Stromal cell of bone marrow (primary cell): Measurements from ENCODE around the gene EHBP1L1.

Experiments
- DNase-seq: peaks from one replicate; pipeline ENCODE4 v3.0.0-alpha.2; 2012; ENCODE audit warnings: low read depth

EHBP1L1 gene

DNA sequence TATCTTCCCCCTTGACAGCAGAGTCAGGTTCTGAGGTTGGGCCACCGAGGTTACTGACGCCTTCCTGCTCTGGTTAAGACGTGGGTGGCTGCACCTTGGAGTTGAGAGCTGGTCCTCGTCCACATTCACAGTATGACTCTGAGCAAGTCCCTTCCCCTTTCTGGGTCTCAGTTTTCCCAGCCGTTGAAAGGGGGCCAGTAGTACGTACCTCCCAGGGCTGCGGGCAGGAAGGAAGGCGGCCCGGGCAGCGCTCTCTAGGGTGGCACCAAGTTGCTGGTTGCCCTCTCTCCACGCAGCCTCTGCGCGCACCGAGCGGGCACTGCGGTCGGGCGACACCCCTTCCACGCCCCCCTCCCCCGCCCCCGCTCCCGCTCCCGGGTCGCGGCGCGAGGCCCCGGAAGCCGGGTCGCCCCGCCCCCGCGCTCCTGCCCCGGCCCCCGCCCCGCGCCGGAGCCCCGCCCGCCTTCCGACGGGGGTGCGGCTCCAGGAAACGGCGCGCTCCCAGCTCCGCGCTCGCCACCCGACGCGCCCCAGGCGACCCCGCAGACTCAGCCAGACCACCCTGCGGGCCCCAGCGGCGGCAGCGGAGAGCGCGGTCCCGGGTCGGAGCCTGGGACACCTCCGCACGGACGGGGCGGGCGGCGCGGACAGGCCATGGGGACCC, at the start of gene EHBP1L1:
EHBP1L1 (plus strand) TSS at position 486 of the 664 bp plus-strand sequence. CDS start 250 bp downstream, outside the sequence.
- no peak for DNase-seq

DNA sequence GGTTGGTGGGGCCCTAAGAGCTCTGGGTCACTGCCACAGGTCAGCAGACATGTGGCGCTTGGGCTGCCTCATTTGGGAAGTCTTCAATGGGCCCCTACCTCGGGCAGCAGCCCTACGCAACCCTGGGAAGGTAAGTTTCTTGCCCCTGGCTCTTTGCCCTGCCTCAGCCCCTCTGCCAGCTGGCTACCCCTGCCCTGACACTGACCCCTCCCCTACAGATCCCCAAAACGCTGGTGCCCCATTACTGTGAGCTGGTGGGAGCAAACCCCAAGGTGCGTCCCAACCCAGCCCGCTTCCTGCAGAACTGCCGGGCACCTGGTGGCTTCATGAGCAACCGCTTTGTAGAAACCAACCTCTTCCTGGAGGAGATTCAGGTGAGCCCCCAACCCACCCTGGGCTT, 49.1 kb upstream of the EHBP1L1 start:
- DNase-seq, result no peak

DNA sequence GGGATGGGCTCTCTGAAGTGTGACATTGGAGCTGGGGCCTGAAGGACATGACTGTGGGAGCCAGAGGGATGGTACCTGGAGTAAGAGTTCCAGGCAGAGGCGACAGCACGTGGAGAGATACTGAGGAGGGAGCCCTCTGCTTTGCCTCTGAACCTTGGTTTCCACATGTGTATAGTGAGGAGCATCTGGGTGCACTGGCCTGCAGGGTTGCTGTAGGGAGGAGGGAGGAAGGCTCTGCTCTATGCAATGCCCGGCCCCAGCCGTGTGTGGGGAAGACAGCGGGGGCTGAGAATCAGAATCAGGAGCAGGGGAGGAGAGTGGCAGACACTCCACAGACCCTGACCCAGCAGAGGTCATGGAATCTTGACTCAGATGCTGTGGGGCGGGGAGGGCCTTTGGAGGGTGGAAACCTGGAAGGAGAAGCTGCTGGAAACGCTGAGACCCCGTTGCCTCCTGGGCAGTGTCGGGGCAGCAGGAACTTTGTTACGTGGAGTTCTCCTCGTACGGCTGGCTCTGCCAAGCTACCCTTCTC, 47.0 kb upstream of the EHBP1L1 start:
- no peak for DNase-seq

- DNase-seq, result no peak
These were observed 46.2 kb upstream of the EHBP1L1 start for GRCh38 chr11:65529475-65530156.

DNA sequence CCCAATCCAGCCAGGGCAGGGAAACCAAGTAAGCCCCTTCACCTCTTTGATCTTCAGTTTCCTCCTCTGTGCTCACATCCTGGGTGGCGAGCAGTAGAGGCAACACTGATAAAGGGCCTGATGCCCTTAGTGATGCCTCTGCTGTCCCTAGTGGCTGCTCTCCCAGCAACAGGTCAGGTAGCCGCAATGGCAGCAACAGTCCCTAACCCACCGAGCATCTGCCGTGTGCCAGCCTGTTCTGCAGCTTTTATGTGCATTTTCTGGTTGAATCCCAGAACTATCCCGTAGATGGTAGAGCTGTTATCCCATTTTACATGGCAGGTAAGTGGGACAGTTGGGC, 45.7 kb upstream of the EHBP1L1 start:
- DNase-seq, result no peak

DNA sequence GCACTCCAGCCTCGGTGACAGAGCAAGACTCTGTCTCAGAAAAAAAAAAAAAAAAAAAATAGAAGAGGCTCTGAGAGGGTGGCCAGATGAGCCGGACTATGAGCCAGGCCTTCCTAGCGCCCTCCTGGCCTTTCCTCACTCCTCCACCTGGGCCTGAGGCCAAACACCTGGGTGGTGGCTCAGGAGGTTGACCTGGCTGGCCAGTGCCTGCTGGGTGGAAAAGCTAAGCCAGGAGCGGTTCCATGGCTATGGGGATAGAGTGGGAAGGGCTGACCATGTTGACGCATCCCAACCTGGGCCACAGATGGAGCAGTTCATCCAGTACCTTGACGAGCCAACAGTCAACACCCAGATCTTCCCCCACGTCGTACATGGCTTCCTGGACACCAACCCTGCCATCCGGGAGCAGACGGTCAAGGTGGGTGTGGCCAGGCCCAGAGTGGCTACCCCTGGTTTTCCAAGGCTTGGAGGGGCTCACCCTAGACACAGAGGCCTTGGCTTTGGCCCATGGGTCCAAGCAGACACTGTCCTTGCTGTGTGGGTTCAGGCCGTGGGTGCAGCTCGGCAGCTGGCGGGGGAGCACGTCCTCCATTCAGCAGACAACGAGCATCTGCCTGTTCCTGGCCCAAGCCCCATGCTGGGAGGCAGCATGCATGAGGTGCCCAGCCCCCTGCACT, 43.3 kb upstream of the EHBP1L1 start:
- no peak for DNase-seq

GRCh38 chr11:65535102-65535501, 40.8 kb upstream of the EHBP1L1 start:
- no peak for DNase-seq

- DNase-seq, result no peak
These were observed 39.2 kb upstream of the EHBP1L1 start for GRCh38 chr11:65536412-65537295.

GRCh38 chr11:65537296-65537597, 38.6 kb upstream of the EHBP1L1 start:
- no peak for DNase-seq

DNA sequence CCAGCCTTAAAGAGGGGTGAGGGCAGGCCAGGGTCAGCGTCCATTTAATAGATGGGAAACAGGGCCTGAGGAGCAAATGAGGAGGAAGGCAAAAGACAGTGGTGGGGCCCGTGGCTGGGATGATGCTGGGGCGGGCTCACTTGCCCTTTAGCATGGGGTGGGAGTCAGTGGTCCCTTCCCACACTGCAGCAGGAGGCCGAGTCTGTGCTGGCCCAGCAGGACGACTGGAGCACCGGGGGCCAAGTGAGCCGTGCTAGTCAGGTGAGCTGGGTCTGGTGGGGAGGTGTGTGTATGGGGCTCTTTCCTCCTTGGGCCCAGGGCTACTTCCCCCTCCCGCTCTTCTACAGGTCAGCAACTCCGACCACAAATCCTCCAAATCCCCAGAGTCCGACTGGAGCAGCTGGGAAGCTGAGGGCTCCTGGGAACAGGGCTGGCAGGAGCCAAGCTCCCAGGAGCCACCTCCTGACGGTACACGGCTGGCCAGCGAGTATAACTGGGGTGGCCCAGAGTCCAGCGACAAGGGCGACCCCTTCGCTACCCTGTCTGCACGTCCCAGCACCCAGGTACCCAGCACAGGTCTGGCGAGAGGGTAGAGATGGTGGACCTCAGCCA, 38.1 kb upstream of the EHBP1L1 start:
- no peak for DNase-seq

- DNase-seq, result no peak
These were observed 37.5 kb upstream of the EHBP1L1 start for GRCh38 chr11:65538232-65538914.

GRCh38 chr11:65538915-65539743, 36.7 kb upstream of the EHBP1L1 start:
- no peak for DNase-seq

- DNase-seq, result no peak
These were observed 36.0 kb upstream of the EHBP1L1 start for GRCh38 chr11:65539744-65540289.

- DNase-seq, result peak; percentile 69
These were observed 35.4 kb upstream of the EHBP1L1 start for GRCh38 chr11:65540290-65541092.

- DNase-seq, result no peak
These were observed 34.5 kb upstream of the EHBP1L1 start for GRCh38 chr11:65541093-65541982.

DNA sequence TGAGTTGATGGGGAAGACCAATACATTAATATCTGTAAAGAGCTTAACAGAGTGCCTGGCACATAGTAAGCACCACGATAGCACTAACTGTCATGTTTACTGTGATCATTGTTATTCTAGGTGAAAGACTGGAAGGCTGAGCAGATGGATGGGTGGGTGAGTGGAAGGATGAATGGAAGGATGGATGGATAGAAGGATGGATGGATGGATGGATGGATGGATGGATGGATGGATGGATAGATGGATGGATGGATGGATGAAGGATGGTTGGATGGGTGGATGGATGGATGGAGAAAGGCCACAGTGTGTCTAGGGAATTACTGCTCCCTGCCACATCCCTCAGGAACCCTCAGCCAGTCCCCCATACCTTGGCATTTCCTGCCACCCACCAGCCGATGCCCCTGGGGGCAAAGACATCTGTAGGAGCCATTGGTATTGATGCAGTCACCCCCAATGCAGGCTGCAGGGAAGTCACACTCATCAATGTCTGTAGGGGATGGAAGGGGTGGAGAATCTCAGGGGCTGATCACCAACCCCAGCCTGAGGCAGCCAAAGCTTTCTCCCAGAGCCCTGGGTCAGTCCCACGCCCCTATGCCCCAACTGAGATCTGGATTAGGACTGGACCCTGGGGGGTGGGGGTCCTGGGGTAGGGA, 33.0 kb upstream of the EHBP1L1 start:
- DNase-seq, result no peak

- no peak for DNase-seq
These were observed 30.0 kb upstream of the EHBP1L1 start for GRCh38 chr11:65545853-65546216.
